Fibroblast of mammary gland (primary cell): ENCODE data around the gene PEA15.
A peak's percentile ranks its signal among the peaks of the same experiment; 100 is the strongest.

ENCODE experiments used
- DNase-seq: peaks from one replicate; pipeline ENCODE4 v3.0.0-alpha.2; 2010; ENCODE audit warnings: low read depth
- H3K4me3 ChIP-seq: 2 replicates; pipeline ENCODE4 v1.5.1; 2011; ENCODE audit warnings: low read depth, mild to moderate bottlenecking, low read length, moderate library complexity; ENCODE audit not compliant: control insufficient read depth
- CTCF ChIP-seq: conservative IDR thresholded peaks from 2 replicates; pipeline ENCODE4 v1.5.1; 2011; ENCODE audit warnings: low read depth, low read length, inconsistent platforms; ENCODE audit not compliant: control insufficient read depth, insufficient read depth

The PEA15 gene

GRCh38 chr1:160188341-160188740, 16.8 kb upstream of the PEA15 start:
- DNase-seq = no peak
- H3K4me3 ChIP-seq = no peak overlapping the region
- TF ChIP-seq CTCF = no peak

DNA sequence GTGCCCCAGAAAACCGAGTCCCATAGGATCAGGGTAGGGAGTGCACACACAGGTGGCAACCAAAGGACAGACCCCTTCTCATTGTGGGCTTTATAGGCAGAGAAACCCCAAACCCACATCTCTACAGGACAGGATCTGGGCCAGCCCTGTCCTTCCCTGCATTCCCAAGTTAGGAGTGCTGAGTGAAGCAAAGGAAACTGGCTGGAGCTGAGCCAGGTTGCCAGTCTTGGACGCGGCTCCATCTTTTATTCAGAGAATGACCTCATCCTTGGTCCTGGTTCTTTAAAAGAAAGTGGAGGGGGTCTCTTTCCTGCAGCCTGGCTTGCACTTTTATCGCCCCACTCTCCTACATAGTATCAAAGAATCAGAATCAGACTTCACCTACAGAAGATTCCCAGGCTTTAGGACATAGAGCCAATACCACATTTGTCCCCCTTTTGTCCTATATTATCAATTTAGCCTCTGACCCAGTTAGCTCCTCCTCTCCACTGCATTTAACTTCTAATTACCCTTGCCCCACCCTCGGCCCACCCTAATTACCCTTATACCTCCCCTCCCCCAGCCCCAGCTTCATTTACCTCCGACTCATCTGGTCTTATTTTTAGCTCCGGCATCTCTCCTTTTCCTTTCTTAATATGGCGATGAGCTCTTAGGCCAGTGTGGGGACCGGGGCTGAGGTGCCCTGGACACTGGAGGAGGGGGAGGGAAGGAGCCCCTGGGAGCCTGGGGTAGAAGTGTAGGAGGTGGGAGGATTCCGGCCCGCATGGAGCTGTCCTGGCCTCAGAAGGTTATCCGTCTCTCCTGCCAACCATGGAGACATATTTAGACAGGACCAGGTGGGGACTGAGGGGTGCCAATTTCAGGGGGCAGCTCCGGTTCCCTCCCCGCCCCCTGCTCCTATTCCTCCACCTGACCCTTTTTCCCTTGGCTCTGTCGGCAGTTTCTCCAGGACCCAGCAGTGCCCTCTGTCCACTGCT, 15.2 kb upstream of the PEA15 start, which contains the start of gene CASQ1:
TSS of gene CASQ1 (plus strand) at position 927 of the 977 bp plus-strand sequence. CDS start 177 bp downstream, outside the sequence.
- TF ChIP-seq CTCF = no peak
- DNase-seq = peak; percentile 36
- no peak within 1 kb of the TSS for H3K4me3 ChIP-seq

- DNase-seq = no peak
- H3K4me3 ChIP-seq = no peak overlapping the region
- no peak for TF ChIP-seq CTCF
These were observed 13.4 kb upstream of the PEA15 start for GRCh38 chr1:160191756-160192155.

DNA sequence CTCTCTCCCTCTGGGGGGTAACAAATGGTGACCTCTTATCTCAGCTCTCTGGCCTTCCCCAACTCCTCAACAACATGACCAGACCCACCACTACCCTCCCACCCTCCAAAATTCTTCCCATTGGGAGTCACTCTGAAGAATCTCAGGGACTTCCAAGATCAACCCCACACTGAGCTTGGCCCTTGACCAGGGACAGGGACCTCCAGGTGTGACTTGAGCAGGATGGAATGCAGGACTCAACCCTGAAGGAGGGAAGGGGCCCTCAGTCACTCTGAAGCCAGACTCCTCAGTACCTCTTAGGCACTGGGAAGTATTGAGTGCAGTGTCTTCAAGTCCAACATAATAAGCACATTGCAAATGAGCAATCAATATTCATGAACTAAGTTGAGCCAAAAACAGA, 12.9 kb upstream of the PEA15 start:
- no peak for DNase-seq
- no peak overlapping the region for H3K4me3 ChIP-seq
- TF ChIP-seq CTCF = no peak

DNA sequence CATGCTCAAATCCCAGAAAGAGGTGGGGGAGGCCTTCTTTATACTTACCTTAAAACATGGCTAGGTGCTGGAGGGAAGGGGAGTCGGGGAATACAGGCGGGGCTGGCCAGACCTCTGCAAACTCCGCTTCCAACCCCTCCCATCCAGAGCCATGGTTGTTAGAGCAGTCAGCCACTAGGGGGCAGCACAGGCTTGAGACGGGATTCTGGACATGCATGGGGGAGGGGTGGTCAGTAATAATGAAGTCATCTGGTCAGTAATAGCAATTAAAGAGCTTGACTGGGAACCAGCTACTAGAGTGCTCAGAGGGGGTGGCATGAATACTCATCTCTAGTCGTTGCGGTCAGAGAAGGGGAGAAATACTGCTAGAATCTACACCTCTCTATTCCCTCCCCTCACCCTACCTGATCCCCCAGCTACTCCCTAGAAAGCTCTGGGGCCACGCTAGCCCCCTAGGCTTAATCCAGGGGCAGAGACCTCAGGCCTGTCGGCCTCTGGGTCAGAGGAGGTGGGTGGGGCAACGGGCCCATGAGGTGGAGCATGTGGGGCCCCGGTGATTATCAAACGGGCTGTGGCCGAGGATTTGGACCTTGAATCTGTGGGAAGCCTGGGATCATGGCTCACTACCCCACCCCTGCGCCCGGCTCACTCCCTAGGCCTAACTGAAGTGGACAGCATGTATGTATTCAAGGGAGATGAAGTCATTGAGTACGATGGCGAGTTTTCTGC, 11.9 kb upstream of the PEA15 start:
- peak; percentile 94 for TF ChIP-seq CTCF
- DNase-seq = peak; percentile 90
- no peak overlapping the region for H3K4me3 ChIP-seq

- TF ChIP-seq CTCF = no peak
- no peak for DNase-seq
- no peak overlapping the region for H3K4me3 ChIP-seq
These were observed 11.1 kb upstream of the PEA15 start for GRCh38 chr1:160193832-160194736.
